KBM-7 (cell line): ENCODE data around the gene JARID2.
A peak's percentile ranks its signal among the peaks of the same experiment; 100 is the strongest.

Source experiments
- DNase-seq: peaks from one replicate; pipeline ENCODE4 v3.0.0-alpha.2; 2015
- in situ Hi-C: fragments of 300-500 bp; cut with MboI; formaldehyde crosslinking; loops from 2 replicates; pipeline ENCODE4 v1.14.3; 2020; ENCODE audit warnings: low sequenced_read_pairs, low pct_unique_long_range_greater_than_20kb, mixed read lengths

Gene JARID2

DNA sequence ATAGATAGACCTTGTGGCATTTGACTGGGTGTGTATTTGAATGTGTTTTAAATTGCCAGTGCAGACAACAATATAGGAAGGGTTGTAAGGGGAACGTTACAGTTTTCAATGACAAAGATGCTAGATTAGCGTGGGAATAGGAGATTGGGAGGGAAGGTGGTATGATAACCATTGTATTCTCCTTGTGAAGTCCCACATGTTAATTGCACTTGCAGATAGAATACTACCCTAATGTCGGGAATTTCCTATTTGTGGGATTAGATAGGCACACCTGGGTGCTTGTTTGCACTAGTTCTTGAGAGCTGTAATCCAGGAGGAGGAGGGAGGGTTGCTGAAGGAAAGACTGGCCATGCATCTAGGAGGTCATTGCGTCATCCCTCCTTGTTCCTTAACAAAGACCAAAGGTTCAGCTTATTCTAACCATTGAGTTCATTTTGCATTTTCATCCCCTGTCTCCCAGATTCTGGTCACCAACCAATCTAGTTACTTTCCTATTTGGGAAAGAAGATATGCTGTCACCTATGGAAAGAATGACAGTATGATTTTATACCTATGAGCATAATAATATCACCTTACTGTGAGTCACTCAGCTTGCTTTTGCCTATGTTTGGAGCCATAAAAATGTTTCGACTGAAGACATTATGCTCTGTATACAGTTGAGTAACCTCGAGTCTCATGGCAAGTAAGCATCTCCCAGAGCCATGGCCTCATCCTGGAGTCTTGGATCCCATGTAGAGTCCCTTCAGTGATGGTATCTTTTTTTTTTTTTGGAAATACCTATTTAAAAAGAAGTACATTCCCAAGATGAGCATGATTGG, 215.5 kb downstream of the JARID2 start:
- DNase-seq = no peak
- in situ Hi-C loops = no loop called here

DNA sequence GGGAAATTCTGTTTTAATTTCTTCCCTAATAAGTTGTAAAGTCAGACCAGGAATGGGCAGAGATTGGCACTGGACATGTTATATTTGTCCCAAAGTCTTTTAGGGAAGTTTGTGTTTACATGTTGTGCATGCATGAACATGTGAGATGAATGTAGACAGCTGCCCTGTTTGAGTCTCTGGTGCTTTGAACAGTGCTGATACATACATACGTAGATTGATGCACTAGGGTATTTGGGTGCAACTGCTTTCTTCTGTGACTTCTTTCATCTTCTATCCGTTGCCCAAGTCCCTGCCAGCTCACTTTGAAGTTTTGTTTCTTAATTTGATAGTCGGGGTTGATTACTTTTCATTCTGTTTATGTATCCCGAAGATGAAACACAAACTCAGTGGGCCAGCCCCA, 216.4 kb downstream of the JARID2 start:
- DNase-seq = no peak
- in situ Hi-C loops = no loop called here

- DNase-seq = no peak
- in situ Hi-C loops = no loop called here
Observed at GRCh38 chr6:15462717-15463525, 217.1 kb downstream of the JARID2 start.

DNA sequence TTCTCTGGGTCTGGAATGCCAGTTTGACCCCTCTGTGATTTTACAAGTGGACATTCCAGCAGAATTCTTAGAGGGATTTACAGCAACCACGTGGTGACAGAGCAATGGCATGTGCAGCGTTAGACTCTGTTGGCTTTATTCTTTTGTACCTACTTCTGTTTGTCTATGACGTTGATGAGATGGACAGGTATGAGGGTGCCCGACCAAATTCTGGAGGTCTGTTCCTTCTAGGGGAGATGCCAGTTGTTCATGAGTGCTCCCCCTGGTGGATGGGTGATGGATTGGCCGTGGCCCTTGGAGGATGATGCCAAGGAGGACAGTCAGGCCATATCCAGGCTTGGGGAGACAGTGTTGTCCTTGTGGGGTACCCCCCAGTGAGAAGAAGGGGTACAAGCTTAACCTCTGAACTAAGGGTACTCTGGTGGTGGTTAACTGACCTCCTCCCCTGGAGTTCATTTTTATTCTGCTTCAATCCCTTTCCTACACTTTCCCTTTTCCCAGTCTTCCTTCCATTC, 218.4 kb downstream of the JARID2 start:
- in situ Hi-C loops = no loop called here
- peak; percentile 48 for DNase-seq

DNA sequence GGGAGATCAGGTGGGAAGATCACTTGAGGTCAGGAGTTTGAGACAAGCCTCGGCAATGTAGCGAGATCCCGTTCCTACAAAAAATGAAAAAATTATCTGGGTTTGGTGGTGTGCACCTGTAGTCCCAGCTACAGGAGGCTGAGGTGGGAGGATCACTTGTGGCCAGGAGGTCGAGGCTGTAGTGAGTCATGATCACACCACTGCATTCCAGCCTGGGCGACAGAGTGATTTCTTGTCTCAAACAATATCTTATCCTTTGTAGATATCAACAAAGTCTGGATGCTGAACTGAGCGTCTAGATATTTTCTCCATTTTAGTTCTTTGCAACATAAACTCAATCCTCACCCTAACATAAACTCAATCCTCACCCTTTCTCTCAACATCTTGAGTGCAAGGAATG, 219.3 kb downstream of the JARID2 start:
- DNase-seq = no peak
- in situ Hi-C loops = no loop called here

DNA sequence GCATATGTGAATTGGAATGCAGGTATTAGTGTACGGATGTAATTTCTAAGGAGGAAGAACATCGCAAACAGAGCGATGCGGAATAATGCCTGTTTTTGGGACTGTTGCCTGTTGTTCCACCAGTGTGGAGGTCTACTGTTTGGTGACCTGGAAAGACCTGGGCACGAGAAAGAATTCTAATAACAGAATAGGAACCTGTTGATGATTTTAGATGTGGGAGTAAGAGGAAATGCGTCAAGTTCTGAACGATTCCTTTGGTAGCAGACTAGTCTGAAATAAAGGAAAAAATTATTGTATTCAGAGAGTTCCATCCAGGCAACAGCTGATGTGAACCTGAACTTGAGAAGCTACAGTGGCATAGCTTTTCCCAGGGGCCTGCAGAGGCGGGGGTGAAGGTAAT, 224.9 kb downstream of the JARID2 start:
- no peak for DNase-seq
- in situ Hi-C loops = no loop called here

GRCh38 chr6:15472621-15473020, 226.8 kb downstream of the JARID2 start:
- no peak for DNase-seq
- in situ Hi-C loops = no loop called here

- in situ Hi-C loops = no loop called here
- no peak for DNase-seq
Observed at GRCh38 chr6:15473174-15473573, 227.3 kb downstream of the JARID2 start.

DNA sequence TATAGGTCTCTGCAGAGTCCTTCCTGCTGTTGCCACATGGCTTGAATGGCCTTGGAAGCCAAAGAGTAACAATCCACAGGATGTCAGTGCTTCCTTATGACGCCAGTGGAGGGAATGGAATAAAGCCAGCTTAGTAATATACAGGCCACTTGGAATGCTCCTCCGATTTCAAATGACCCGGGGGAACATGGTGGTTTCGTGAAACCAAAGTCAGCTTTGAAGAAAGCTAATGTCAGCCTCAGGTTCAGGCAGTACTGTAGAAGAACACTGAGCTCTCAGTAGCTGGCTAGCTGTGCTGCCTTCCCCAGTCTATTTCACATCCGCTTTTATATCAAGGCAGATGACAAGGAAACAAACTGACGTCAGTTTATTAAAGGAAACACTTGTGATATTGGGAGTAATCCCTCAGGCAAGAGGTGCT, 227.9 kb downstream of the JARID2 start:
- DNase-seq = no peak
- in situ Hi-C loops = no loop called here

DNA sequence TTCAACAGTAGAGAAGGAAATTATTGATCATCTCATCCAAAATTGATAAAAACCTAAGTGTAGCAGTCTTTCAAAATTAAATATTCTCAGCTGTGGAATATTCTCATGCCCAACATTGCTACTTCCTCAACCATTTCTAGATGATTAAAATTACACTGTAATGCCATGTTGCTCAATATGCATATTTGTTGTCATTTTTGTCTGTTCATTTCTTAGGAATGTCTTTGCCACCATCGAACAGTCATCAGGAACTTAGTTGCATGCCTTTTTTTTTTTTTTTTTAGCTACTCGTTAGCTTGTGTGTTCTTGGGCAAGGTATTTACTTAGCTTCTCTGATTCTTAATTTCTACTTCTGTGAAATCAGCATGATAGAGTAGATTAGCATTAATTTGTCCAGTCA, 228.3 kb downstream of the JARID2 start:
- in situ Hi-C loops = no loop called here
- no peak for DNase-seq

GRCh38 chr6:15475261-15475660, 229.4 kb downstream of the JARID2 start:
- DNase-seq = no peak
- in situ Hi-C loops = no loop called here

- in situ Hi-C loops = no loop called here
- peak; percentile 9 for DNase-seq
Observed at GRCh38 chr6:15475872-15476271, 230.0 kb downstream of the JARID2 start.

GRCh38 chr6:15476631-15477380, 230.9 kb downstream of the JARID2 start:
- in situ Hi-C loops = no loop called here

GRCh38 chr6:15477746-15478145, 231.9 kb downstream of the JARID2 start:
- in situ Hi-C loops = no loop called here
- DNase-seq = no peak

More at GRCh38 chr6:15476631-15477380, 230.9 kb downstream of the JARID2 start:
- DNase-seq = peak; percentile 49

GRCh38 chr6:15479761-15480160, 233.9 kb downstream of the JARID2 start:
- no peak for DNase-seq
- in situ Hi-C loops = no loop called here

DNA sequence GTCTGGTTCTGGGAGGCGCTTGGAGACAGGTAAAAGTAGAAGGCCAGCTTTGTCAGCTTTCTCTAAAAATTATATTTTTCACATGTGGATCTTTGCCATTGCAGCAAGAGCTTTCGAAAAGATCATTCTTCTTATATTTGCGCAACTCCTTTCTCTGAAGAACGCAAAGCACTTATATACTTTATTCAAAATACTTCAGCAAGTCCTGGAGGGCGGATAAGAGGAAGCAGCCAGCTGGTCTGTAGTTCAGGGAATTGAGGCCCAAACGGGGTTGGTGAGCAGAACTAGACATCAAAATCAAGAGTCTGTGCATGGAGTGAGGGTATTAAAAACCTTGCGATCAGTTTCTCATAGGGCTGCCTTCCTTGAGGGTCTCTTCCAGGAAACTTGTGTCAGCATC, 234.7 kb downstream of the JARID2 start:
- DNase-seq = no peak
- in situ Hi-C loops = no loop called here

GRCh38 chr6:15481390-15482291, 235.8 kb downstream of the JARID2 start:
- peak; percentile 19 for DNase-seq
- in situ Hi-C loops = no loop called here

DNA sequence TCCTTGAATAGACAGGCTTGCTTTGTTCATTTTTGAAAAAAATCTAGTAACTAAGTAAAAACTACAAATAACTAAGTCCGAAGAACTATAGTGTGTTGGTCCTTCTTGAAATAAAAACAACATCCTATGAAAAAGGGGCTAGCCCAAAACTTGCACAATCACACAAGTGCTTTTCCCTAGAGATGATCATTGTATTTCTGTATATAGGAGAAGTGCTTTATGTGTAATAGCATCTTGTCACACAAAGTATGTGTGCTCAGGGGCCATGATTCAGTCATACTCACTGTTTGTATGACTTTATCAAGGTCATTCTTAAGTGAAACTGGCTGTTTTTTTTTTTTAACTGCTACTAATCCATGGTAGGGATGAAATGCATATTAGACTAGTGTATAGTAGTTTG, 237.2 kb downstream of the JARID2 start:
- no peak for DNase-seq
- in situ Hi-C loops = no loop called here

DNA sequence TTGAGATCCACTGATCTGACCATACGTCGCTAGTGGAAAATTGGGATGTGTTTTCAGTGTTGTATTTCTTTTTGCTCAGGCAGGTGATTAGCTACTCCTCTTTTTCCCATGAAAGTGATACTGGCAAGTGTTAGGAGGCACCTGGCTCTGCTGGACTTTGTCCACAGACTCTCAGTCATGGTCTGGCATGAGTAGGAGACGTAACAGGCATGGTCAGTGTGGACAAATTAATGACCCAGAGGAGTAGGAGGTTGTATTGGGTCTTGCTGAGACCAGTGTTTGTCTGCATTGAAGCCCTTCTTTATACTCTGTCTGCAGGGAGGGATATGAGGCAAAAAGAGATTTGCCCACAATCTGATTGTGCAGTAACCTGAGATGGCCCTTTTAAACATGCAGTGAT, 238.3 kb downstream of the JARID2 start:
- in situ Hi-C loops = no loop called here
- no peak for DNase-seq
